Spinal cord (tissue), 10 donors: Measurements from ENCODE around the gene SLC22A5. TPM values are rescaled to one million over a fixed set of nuclear protein-coding genes. Genes with fewer than 3 reads are reported as not detected.
A peak's percentile ranks its signal among the peaks of the same experiment; 100 is the strongest.

Experiments used
- DNase-seq, 6 donors: peaks; one replicate each; pipeline versions ENCODE4 v3.0.0 to v3.0.0-alpha.2; 2013 to 2015; ENCODE audit warnings: low spot score in 6 of 6, low read depth in 4 of 6
- H3K27ac ChIP-seq: one replicate; pipeline ENCODE4 v1.5.1; 2013; ENCODE audit warnings: low read depth, low read length, control low read depth
- H3K27me3 ChIP-seq: one replicate; pipeline ENCODE4 v1.6.1; 2013; ENCODE audit warnings: low read length; ENCODE audit not compliant: control insufficient read depth, insufficient read depth
- H3K36me3 ChIP-seq: one replicate; pipeline ENCODE4 v1.6.1; 2013; ENCODE audit warnings: low read length; ENCODE audit not compliant: control insufficient read depth, insufficient read depth
- H3K4me1 ChIP-seq: one replicate; pipeline ENCODE4 v1.6.1; 2013; ENCODE audit warnings: low read length; ENCODE audit not compliant: control insufficient read depth, insufficient read depth
- H3K4me3 ChIP-seq: one replicate; pipeline ENCODE4 v1.5.1; 2013; ENCODE audit warnings: low read depth, low read length, control low read depth
- H3K9me3 ChIP-seq: one replicate; pipeline ENCODE4 v1.6.1; 2013; ENCODE audit warnings: low read length; ENCODE audit not compliant: control insufficient read depth, insufficient read depth
- WGBS: methylation state at CpG from one replicate; pipeline ENCODE4 v1.1.5; 2013; ENCODE audit warnings: missing lambda C conversion rate; ENCODE audit not compliant: insufficient coverage; 5-methylcytosine and 5-hydroxymethylcytosine counted together
- polyA plus RNA-seq, 2 donors: library from polyadenylated mRNA; unstranded; fragments of 120-200 nt; gene quantifications; one replicate each; pipeline ENCODE4 v1.2.1, GENCODE V29; 2013; ENCODE audit not compliant: insufficient read length in 2 of 2
- total RNA-seq, 2 donors: library from RNA; depleted of rRNA in 1 of 2; stranded (reverse); fragments of 120-200 nt in 1 of 2; fragments of >200 nt in 1 of 2; gene quantifications; one replicate each; pipeline versions ENCODE4 v1.2.3 to v1.2.4, GENCODE V29; 2013 to 2014
- donor health status: healthy.

Gene SLC22A5
- total and polyA plus RNA-seq, 4 donors = 9.3 to 12.9 (median 11.3) TPM

DNA sequence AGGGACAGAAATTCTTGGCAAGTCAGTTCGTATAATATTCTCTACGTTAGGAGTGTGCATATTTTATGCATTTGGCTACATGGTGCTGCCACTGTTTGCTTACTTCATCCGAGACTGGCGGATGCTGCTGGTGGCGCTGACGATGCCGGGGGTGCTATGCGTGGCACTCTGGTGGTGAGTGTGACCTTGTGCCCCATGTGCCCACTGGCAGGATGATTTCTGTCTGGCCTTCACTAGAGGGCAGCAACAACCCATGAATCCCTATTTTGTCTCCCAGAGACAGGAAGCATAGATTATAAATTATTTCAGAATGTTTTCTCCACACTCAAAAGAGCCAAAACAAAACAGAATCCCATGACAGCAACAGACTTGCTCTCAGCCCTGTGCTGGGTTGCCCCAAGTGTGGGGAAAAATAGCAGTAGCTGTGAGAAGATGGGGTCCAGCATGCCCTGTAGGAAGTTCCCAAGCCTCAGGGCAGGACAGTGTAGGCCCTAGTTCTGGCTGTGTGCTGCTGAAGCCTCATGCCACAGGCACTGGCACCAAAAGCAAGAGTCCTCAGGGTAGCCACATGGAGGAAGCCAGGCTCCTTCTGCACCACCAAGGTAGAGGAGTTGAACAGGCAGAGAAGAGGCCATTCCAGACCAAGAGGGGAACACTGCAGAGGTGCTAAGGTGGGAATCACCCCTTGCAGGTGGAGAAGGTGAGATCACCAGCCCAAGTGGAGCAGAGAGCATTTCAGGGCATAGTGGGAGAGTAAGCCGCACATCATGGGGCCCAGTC is 16.0 kb downstream of the SLC22A5 start:
- H3K4me3 ChIP-seq = no peak overlapping the region

GRCh38 chr5:132386644-132387286 is 17.3 kb downstream of the SLC22A5 start:
- peaks cover 17% of the 10 kb centered on the region for H3K4me1 ChIP-seq
- peak overlapping the region; percentile 68 for H3K27ac ChIP-seq
- no peaks in the 10 kb centered on the region for H3K27me3 ChIP-seq
- peak in 2 of 6 donors; percentile 74 to 75 for DNase-seq
- WGBS = 41% methylated on average over 5 of the region's 10 CpGs
- H3K4me3 ChIP-seq = no peak overlapping the region
- peaks cover 23% of the 10 kb centered on the region for H3K36me3 ChIP-seq
- no peaks in the 10 kb centered on the region for H3K9me3 ChIP-seq

More for the DNA sequence above, 16.0 kb downstream of the SLC22A5 start:
- H3K27ac ChIP-seq = no peak overlapping the region
- H3K4me1 ChIP-seq = peaks cover 17% of the 10 kb centered on the region
- WGBS = 58% methylated on average over 9 of the region's 9 CpGs
- no peaks in the 10 kb centered on the region for H3K9me3 ChIP-seq
- peak in 2 of 6 donors; percentile 77 to 78 for DNase-seq
- H3K36me3 ChIP-seq = peaks cover 20% of the 10 kb centered on the region
- no peaks in the 10 kb centered on the region for H3K27me3 ChIP-seq

GRCh38 chr5:132387640-132388117 is 18.2 kb downstream of the SLC22A5 start:
- Histone ChIP-seq H3K36me3 (peaks cover 23% of the 10 kb centered on the region), H3K27me3 (no peaks in the 10 kb centered on the region), H3K4me3 (no peak overlapping the region), H3K27ac (peak overlapping the region; percentile 77), H3K9me3 (no peaks in the 10 kb centered on the region), H3K4me1 (peaks cover 17% of the 10 kb centered on the region)
- 53% methylated on average over 3 of the region's 4 CpGs for WGBS
- peak in 1 of 6 donors; percentile 82 for DNase-seq

- peak overlapping the region; percentile 77 for H3K27ac ChIP-seq
- H3K4me1 ChIP-seq = peaks cover 17% of the 10 kb centered on the region
- 45% methylated on average over 4 of the region's 8 CpGs for whole genome bisulfite sequencing
These were observed 18.9 kb downstream of the SLC22A5 start for GRCh38 chr5:132388244-132389050.

GRCh38 chr5:132389051-132389331 is 19.5 kb downstream of the SLC22A5 start:
- no peak overlapping the region for H3K4me3 ChIP-seq
- no peaks in the 10 kb centered on the region for H3K9me3 ChIP-seq
- 100% methylated on average over 1 of the region's 1 CpG for WGBS
- H3K27me3 ChIP-seq = no peaks in the 10 kb centered on the region
- H3K4me1 ChIP-seq = peaks cover 17% of the 10 kb centered on the region
- DNase-seq = no peak
- H3K36me3 ChIP-seq = peaks cover 31% of the 10 kb centered on the region
- H3K27ac ChIP-seq = peak overlapping the region; percentile 77

More at GRCh38 chr5:132388244-132389050, 18.9 kb downstream of the SLC22A5 start:
- DNase-seq = peak in 1 of 6 donors; percentile 57
- no peaks in the 10 kb centered on the region for H3K27me3 ChIP-seq
- no peaks in the 10 kb centered on the region for H3K9me3 ChIP-seq
- no peak overlapping the region for H3K4me3 ChIP-seq
- H3K36me3 ChIP-seq = peaks cover 28% of the 10 kb centered on the region

- Histone ChIP-seq H3K36me3 (peaks cover 29% of the 10 kb centered on the region), H3K27ac (peak overlapping the region; percentile 77), H3K4me1 (peaks cover 17% of the 10 kb centered on the region), H3K9me3 (no peaks in the 10 kb centered on the region), H3K4me3 (no peak overlapping the region), H3K27me3 (no peaks in the 10 kb centered on the region)
- 96% methylated on average over 9 of the region's 10 CpGs for WGBS
- DNase-seq = no peak
These were observed 20.2 kb downstream of the SLC22A5 start for GRCh38 chr5:132389585-132390286.

DNA sequence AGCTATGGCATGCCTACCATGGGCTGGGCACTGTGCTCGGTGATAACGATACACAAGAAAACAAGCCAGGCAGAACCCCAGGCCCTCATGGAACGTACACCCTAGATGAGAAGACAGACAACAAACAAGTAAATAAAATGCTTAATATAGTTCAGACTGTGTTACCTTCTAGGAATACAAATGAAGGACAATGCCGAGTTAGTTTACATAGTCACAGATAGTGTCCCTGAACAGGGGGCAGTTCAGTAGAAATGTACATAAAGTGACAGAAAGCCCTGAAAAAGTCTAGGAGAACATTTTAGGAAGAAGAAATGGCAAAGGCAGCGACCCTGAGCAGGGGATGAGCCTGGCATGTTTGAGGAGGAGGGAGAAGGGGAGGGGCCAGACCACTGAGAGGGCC is 21.7 kb downstream of the SLC22A5 start:
- H3K9me3 ChIP-seq = no peaks in the 10 kb centered on the region
- H3K27me3 ChIP-seq = no peaks in the 10 kb centered on the region
- H3K4me1 ChIP-seq = peaks cover 9% of the 10 kb centered on the region
- peaks cover 29% of the 10 kb centered on the region for H3K36me3 ChIP-seq
- WGBS = 91% methylated on average over 1 of the region's 5 CpGs
- no peak overlapping the region for H3K27ac ChIP-seq
- no peak for DNase-seq
- H3K4me3 ChIP-seq = no peak overlapping the region

DNA sequence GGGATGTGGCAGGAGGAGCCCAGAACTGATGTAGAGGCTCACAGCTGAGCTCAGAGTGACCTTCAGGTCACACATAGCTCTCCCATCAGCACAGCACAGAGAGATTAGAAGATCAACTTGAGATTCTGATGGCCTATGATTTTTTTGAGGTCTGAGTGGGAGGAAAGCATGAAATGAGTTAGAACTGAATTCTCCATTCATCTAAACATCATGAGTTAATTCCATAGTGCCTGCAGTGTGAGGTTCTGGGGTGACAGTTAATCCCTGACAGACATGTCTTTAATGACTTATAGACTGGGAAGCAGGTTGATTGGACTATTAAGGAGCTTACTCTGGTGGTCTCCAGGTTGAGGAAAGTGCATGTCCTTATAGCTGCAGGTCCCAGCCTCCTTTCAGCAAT is 22.4 kb downstream of the SLC22A5 start:
- Histone ChIP-seq H3K27ac (no peak overlapping the region), H3K4me1 (peaks cover 5% of the 10 kb centered on the region), H3K4me3 (no peak overlapping the region), H3K27me3 (no peaks in the 10 kb centered on the region), H3K36me3 (peaks cover 29% of the 10 kb centered on the region), H3K9me3 (no peaks in the 10 kb centered on the region)
- no peak for DNase-seq

DNA sequence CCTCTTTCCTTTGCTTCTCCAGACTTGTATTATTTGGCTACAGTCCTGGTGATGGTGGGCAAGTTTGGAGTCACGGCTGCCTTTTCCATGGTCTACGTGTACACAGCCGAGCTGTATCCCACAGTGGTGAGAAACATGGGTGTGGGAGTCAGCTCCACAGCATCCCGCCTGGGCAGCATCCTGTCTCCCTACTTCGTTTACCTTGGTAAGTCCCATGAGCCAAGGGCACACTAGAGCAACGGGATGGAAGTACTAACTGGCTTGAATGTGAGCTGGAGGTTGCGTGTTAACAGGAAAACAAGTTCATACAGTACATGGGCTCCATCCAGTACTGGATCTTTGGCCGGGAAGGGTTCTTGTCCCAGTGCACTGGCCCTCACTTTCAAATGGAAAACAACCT is 22.9 kb downstream of the SLC22A5 start:
- 94% methylated on average over 6 of the region's 8 CpGs for WGBS
- Histone ChIP-seq H3K27ac (no peak overlapping the region), H3K36me3 (peaks cover 29% of the 10 kb centered on the region), H3K4me1 (peaks cover 4% of the 10 kb centered on the region), H3K4me3 (no peak overlapping the region), H3K27me3 (no peaks in the 10 kb centered on the region), H3K9me3 (no peaks in the 10 kb centered on the region)
- no peak for DNase-seq
